IPS DF 4.7 (cell line): ENCODE measurements around the gene LONRF2.
"Not testable (repeated sequence)": the region's sequence is repeated elsewhere in the genome, so short reads cannot be mapped to it uniquely, and the experiment has no call there.

Experiments
- DNase-seq: peaks from one replicate; pipeline ENCODE4 v3.0.0-alpha.2; 2013; ENCODE audit warnings: low spot score; ENCODE audit errors: extremely low read depth

LONRF2 gene

GRCh38 chr2:100256416-100256815, 65.9 kb downstream of the LONRF2 start:
- no peak for DNase-seq

DNA sequence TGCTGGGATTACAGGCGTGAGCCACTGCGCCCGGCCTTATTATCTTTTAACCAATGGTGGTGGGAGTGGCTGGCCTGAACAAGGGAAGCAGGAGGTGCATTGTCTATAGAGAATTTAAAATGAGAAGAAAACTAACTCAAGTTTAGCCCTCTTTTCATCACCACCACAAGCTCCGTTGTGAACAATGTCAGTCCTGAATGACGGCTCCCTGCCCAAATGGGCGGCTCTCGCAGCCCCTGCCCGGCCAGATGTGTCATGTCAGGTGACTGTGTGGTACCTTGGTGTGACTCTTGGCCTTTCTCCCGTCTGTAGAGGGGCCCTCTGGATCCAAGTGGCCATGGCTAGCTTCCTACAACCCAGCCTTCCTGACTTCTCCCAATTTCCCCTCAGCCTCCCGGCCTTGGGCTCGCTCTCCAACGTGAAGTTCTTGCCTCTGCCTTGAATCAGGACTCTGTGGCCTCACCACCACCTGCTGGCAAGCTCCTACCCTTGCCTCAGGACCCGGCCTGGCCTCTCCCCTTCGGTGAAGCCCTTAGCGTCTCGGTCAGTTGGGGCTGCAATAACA, 67.6 kb downstream of the LONRF2 start:
- no peak for DNase-seq

DNA sequence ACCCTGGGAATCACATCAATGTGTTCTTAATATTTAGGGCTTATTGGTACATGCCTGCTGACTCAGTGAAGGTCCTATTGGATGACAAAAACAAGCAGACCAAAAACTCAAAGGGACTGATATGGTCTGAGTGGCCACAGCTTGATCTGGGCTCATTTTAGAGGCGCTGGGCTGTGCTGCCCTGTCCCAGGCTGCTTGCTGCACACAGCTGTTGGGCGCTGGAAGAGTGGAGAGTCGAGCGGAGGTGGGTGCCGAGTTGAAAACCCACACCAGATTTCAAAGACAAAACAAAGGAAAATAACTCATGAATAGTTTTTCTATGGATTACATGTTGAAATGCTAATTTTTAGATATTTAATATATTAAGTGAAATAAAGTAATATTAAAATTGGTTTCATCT, 68.5 kb downstream of the LONRF2 start:
- DNase-seq: no peak

- DNase-seq: no peak
Observed at GRCh38 chr2:100252811-100253698, 69.2 kb downstream of the LONRF2 start.

GRCh38 chr2:100250645-100251044, 71.7 kb downstream of the LONRF2 start:
- no peak for DNase-seq

GRCh38 chr2:100248971-100249370, 73.3 kb downstream of the LONRF2 start:
- no peak for DNase-seq

DNA sequence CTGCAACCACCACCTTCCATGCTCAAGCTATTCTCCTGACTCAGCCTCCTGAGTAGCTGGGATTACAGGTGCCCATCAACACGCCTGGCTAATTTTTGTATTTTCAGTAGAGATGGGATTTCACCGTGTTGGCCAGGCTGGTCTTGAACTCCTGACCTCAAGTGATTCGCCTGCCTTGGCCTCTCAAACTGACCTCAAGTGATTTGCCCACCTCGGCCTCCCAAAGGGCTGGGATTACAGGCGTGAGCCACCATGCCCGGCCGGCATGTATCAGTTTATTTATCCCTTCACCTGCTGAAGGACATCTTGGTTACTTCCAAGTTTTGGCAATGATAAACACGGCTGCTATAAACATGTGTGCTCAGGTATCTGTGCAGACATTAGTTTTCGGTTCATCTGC, 73.7 kb downstream of the LONRF2 start:
- not testable (repeated sequence) for DNase-seq

GRCh38 chr2:100248044-100248330, 74.3 kb downstream of the LONRF2 start:
- DNase-seq: no peak

GRCh38 chr2:100247256-100248043, 74.9 kb downstream of the LONRF2 start:
- DNase-seq: no peak

GRCh38 chr2:100246163-100247145, 75.8 kb downstream of the LONRF2 start:
- no peak for DNase-seq

GRCh38 chr2:100245681-100246080, 76.6 kb downstream of the LONRF2 start:
- no peak for DNase-seq

DNA sequence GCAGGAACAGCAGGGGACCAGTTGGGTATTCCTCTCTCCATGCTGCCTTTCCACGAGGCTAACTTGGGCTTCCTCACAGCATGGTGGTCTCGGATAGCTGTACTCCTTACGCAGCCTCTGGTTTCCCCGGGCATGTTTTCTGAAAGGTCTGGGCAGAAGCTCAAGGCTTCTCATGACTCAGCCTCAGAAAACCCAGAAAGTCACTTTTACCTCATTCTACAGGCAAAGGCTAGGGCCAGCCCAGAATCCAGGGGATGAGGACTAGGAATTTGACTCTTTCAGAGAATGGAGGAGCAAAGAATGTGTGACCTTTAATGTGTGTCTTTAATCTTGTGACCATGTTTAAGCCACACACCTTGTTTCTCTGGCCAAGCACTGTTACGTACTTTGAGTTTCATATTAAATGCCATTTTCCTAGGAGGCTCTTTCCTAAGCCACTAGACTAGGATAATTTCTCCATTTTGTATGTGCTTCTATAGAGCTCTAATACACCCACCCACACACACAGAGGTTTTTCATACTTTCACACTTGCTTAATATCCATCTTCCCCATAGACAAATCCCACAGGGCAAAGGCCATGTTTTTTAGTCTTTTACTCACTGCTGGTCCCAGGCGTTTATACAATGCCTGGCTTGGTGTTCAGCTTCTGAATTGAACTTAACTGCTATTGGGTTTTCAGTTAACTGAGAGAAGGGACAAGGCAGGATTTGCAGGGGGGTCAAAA, 77.3 kb downstream of the LONRF2 start:
- no peak for DNase-seq

DNA sequence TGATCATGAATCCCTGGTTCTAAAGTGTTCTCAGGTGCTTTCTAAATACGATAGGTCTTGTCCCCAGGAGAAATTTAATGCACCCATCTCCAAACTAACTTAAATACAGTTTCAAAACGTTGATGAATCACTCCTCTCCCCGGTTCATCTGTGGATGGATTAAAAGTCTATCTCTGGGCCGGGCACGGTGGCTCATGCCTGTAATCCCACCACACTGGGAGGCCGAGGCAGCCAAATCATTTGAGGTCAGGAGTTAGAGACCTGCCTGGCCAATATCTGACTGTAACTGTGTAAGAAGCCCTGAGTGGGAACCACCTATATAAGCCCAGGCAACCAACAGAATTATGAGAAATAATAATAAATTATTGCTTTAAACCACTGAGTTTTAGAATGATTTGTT, 78.7 kb downstream of the LONRF2 start:
- DNase-seq: no peak

DNA sequence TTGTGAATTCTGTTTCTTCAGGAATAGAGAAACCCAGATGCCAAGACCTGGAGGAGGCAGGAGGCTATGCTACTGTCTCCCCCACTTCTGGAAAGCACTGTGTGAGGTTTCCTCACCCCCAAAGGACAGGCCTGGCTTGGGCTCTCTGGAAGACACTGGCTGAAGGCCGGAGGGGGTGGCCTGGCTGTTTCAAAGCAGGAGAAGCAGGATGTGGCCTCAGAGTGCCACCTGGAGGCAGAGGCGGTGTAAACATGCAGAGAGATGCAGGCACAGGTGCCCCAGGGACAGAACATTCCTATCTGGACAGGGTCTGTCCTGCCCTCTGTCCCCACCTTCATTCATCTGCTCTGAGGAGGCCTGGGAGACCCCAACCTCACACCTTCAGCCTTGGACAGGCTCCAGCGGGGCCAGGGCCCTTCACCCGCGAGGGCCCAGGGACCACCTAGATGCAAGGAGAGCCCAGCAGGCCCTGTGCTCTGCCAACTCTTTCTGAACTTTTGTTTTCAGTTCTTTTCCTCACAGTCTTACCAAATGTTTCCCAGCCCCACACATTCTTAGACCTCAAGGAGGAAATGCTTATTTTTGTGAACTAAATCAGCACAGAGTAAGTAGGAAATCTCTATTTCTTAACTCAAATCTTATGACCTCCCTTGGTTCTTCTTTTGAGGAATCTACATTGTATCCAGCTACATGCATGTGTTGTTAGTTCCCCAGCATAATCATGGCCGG, 79.2 kb downstream of the LONRF2 start:
- no peak for DNase-seq

DNA sequence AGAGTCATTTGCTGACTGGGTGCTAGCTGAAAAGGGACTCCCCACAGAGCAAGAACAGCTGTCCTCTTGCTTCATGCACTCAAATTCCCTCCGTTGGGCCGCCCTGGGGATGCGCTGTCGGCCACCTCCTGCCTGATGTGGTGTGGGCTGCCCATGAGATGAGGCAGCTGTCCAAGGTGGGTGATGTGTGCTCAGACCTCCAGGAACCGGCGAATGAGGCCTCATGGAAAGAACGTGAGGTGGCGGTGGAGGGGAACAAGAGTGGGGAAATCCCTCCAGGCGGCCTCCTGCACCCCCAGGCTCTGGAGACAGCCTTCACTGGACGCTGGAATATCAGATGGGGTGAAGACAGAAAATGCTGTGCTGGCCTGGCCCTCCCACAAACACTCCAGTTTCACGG, 79.8 kb downstream of the LONRF2 start:
- no peak for DNase-seq

DNA sequence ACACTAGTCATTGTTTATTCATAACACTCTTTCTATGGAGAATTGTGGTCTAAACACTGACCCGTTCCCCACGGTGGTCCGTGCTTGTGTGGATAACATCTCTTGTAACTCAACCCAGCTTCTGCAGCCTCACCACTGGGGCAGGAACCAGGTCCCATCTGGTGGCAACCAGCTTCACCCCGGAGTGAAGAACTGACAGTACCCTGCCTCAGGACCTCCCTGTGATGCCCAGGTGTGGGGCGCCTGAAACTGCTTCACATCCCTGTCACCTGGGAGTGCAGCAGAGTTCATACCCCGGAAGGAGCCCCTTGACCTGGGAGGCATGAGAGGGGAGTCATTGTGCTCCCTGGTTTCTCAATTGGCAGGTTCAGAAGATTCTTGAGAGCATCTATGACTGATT, 81.1 kb downstream of the LONRF2 start:
- DNase-seq: no peak

DNA sequence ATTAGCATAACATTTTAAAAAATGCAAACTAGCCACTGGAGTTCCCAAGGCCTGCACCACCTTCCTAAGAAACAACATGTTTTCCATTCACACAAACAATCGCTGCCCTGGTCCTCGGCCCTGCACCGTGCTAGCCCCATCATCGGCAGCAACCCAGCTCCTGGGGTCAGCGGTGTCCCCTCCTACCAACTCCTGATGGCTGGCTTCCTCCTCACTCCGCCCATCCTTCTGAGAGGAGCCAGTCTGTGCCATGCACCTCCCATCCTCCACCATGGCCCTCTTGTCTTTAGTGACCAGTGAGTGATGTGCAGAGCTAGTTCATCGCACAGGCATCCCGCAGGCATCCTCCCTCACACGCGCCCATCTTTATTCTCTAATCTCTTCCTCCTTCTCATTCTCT, 81.9 kb downstream of the LONRF2 start:
- DNase-seq: no peak

DNA sequence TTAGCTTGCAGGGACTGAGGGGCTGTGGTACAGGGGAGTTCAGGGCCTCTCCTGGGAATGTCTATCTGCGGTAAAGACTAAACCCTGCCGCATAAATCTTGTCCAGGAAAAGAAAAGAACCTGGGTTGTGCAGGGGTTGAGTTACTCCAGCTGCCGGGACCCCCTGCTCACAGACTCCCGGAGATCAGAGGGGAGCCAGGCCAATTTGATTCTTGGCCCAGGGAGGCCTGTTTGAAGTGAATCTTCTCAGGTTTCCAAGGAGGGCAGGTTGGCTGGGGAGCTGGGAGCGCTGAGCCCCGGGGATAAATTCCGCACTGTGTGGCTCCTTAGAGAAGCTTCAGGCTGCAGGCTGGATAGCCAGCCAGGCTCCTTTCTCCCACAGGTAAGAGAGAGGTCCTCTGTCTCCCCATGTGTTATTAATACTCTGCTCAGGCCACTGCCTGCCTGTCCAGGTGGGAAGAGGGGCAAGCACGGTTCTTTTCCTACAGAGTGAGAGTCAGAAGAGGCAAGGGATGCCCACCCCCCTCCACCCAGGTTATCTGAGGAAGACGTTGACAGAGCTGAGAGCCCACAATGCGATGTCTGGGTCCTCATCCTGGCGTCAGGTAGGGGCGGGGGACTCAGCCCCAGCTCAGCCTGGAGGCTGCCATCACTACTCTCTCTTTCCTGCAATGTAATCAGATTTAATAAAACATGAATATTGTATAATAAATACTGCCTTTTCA, 82.7 kb downstream of the LONRF2 start:
- no peak for DNase-seq

- no peak for DNase-seq
Observed at GRCh38 chr2:100238471-100238870, 83.8 kb downstream of the LONRF2 start.
